ENCODE results near the gene UBE2E2. TPM values are rescaled to one million over a fixed set of nuclear protein-coding genes. Genes with fewer than 3 reads are reported as not detected.

Gene UBE2E2
- total and polyA plus RNA-seq, 2 donors from 2014 or later: 40.9 to 61.7 TPM

GRCh38 chr3:23495507-23495906, 292.4 kb downstream of the UBE2E2 start:
- H3K9me3 ChIP-seq (ENCODE audit: control insufficient read depth in 2 of 3, insufficient read depth in 1 of 3, low read length in 3 of 3): no peaks in the 10 kb centered on the region
- peaks cover 0 to 3% (median 0%) of the 10 kb centered on the region in 3 donors for H3K4me1 ChIP-seq (ENCODE audit: control insufficient read depth in 2 of 3, insufficient read depth in 2 of 3, low read depth in 1 of 3, low read length in 3 of 3)
- no peak for DNase-seq
- intact Hi-C loops (cut with DNase I): no loop called here
- no peak overlapping the region for H3K4me3 ChIP-seq (ENCODE audit: low read length in 3 of 3)
- no peak overlapping the region for H3K27ac ChIP-seq (ENCODE audit: low read depth in 2 of 2, low read length in 2 of 2)
- H3K36me3 ChIP-seq (ENCODE audit: control insufficient read depth in 2 of 3, insufficient read depth in 3 of 3, low read length in 3 of 3): no peaks in the 10 kb centered on the region
- TF ChIP-seq CTCF (IDR thresholded peaks at IDR 0.05; ENCODE audit: borderline replicate concordance, extremely low read depth, insufficient read depth): no peak
- no peak overlapping the region for H3K9ac ChIP-seq (ENCODE audit: low read length in 3 of 3)
- H3K27me3 ChIP-seq (ENCODE audit: control insufficient read depth, insufficient read depth, low read length): no peaks in the 10 kb centered on the region
- no peak for FAIRE-seq

- DNase-seq (no peak), FAIRE-seq (no peak)
- H3K36me3 ChIP-seq (ENCODE audit: control insufficient read depth in 2 of 3, insufficient read depth in 3 of 3, low read length in 3 of 3): no peaks in the 10 kb centered on the region
- no peak overlapping the region for H3K9ac ChIP-seq (ENCODE audit: low read length in 3 of 3)
- H3K9me3 ChIP-seq (ENCODE audit: control insufficient read depth in 2 of 3, insufficient read depth in 1 of 3, low read length in 3 of 3): no peaks in the 10 kb centered on the region
- no peaks in the 10 kb centered on the region for H3K27me3 ChIP-seq (ENCODE audit: control insufficient read depth, insufficient read depth, low read length)
- no peak overlapping the region for H3K27ac ChIP-seq (ENCODE audit: low read depth in 2 of 2, low read length in 2 of 2)
- no peak for TF ChIP-seq CTCF (IDR thresholded peaks at IDR 0.05; ENCODE audit: borderline replicate concordance, extremely low read depth, insufficient read depth)
- intact Hi-C loops (cut with DNase I): no loop called here
- H3K4me3 ChIP-seq (ENCODE audit: low read length in 3 of 3): no peak overlapping the region
- peaks cover 0 to 3% (median 0%) of the 10 kb centered on the region in 3 donors for H3K4me1 ChIP-seq (ENCODE audit: control insufficient read depth in 2 of 3, insufficient read depth in 2 of 3, low read depth in 1 of 3, low read length in 3 of 3)
Measured at GRCh38 chr3:23496165-23496564, 293.0 kb downstream of the UBE2E2 start.

- FAIRE-seq (no peak), DNase-seq (no peak)
- no peak overlapping the region for H3K4me3 ChIP-seq (ENCODE audit: low read length in 3 of 3)
- no peaks in the 10 kb centered on the region for H3K9me3 ChIP-seq (ENCODE audit: control insufficient read depth in 2 of 3, insufficient read depth in 1 of 3, low read length in 3 of 3)
- intact Hi-C loops (cut with DNase I): no loop called here
- H3K27ac ChIP-seq (ENCODE audit: low read depth in 2 of 2, low read length in 2 of 2): no peak overlapping the region
- no peaks in the 10 kb centered on the region for H3K36me3 ChIP-seq (ENCODE audit: control insufficient read depth in 2 of 3, insufficient read depth in 3 of 3, low read length in 3 of 3)
- peaks cover 0 to 3% (median 0%) of the 10 kb centered on the region in 3 donors for H3K4me1 ChIP-seq (ENCODE audit: control insufficient read depth in 2 of 3, insufficient read depth in 2 of 3, low read depth in 1 of 3, low read length in 3 of 3)
- no peak for TF ChIP-seq CTCF (IDR thresholded peaks at IDR 0.05; ENCODE audit: borderline replicate concordance, extremely low read depth, insufficient read depth)
- no peaks in the 10 kb centered on the region for H3K27me3 ChIP-seq (ENCODE audit: control insufficient read depth, insufficient read depth, low read length)
- no peak overlapping the region for H3K9ac ChIP-seq (ENCODE audit: low read length in 3 of 3)
Measured at GRCh38 chr3:23497156-23497555, 294.0 kb downstream of the UBE2E2 start.

DNA sequence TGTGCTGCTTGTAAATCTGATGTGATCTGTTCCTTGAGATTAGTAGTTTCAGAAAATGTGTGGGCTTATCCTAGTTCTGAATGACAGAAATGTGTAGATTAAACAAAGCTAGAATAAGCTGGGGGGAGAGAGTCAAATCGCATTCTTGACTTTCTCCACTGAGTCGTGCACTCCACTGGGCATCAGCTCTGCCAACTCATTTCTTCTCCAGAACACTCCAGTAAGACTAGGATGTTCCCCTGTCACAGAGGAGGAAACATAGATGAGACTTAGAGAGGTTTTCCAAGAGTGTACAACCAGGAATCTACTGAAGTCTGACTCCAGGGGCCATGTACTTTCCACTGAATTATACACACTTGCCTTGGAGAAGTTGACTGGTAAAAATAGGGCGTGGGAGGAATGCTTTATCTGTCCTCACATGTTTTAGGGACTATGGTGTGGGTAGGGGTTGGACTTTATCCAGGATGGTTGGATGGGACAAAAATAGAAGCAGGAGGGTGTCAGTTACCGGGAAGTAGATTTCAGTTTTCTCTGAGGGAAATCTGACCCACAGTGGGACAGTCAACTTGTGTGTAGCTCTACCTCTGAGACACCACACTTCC, 298.2 kb downstream of the UBE2E2 start:
- Histone ChIP-seq H3K9me3 (ENCODE audit: control insufficient read depth in 2 of 3, insufficient read depth in 1 of 3, low read length in 3 of 3) (no peaks in the 10 kb centered on the region), H3K27ac (ENCODE audit: low read depth in 2 of 2, low read length in 2 of 2) (no peak overlapping the region), H3K4me1 (ENCODE audit: control insufficient read depth in 2 of 3, insufficient read depth in 2 of 3, low read depth in 1 of 3, low read length in 3 of 3) (no peaks in the 10 kb centered on the region), H3K36me3 (ENCODE audit: control insufficient read depth in 2 of 3, insufficient read depth in 3 of 3, low read length in 3 of 3) (no peaks in the 10 kb centered on the region), H3K9ac (ENCODE audit: low read length in 3 of 3) (no peak overlapping the region), H3K27me3 (ENCODE audit: control insufficient read depth, insufficient read depth, low read length) (no peaks in the 10 kb centered on the region), H3K4me3 (ENCODE audit: low read length in 3 of 3) (no peak overlapping the region)
- FAIRE-seq (no peak), DNase-seq (peak in 1 of 5 donors; percentile 7)
- intact Hi-C loops (cut with DNase I): no loop called here
- TF ChIP-seq CTCF (IDR thresholded peaks at IDR 0.05; ENCODE audit: borderline replicate concordance, extremely low read depth, insufficient read depth): no peak
